OCI-LY1 (cell line): ENCODE data around the gene ELFN1.

Experiments
- H2AFZ ChIP-seq: fragments of 200-600 bp; sonication (generic), shearing (Covaris generic); 2 replicates; pipeline ENCODE4 v1.6.0; 2014; ENCODE audit warnings: antibody characterized with exemption, mild to moderate bottlenecking, low read length
- H3F3A ChIP-seq: fragments of 200-600 bp; sonication (generic), shearing (Covaris generic); 2 replicates; pipeline ENCODE4 v1.6.0; 2014; ENCODE audit warnings: mild to moderate bottlenecking, antibody characterized with exemption, low read length, moderate library complexity; ENCODE audit not compliant: insufficient read depth
- H3K27ac ChIP-seq: fragments of 200-600 bp; sonication (generic); 2 replicates; pipeline ENCODE4 v1.5.1; 2014; ENCODE audit warnings: low read length, mixed run types, mild to moderate bottlenecking, low read depth; ENCODE audit not compliant: poor library complexity, severe bottlenecking
- H3K27me3 ChIP-seq: fragments of 200-600 bp; sonication (generic); 2 replicates; pipeline ENCODE4 v1.6.0; 2014; ENCODE audit warnings: antibody characterized with exemption, mild to moderate bottlenecking, low read length, moderate library complexity; ENCODE audit not compliant: insufficient read depth
- H3K36me3 ChIP-seq: fragments of 200-600 bp; sonication (generic); 2 replicates; pipeline ENCODE4 v1.6.1; 2014; ENCODE audit warnings: mild to moderate bottlenecking, antibody characterized with exemption, low read length, moderate library complexity, mixed read lengths; ENCODE audit not compliant: insufficient read depth
- H3K4me1 ChIP-seq: fragments of 200-600 bp; sonication (generic); 2 replicates; pipeline ENCODE4 v1.5.1; 2014; ENCODE audit warnings: mild to moderate bottlenecking, low read length, moderate library complexity; ENCODE audit not compliant: insufficient read depth, severe bottlenecking
- H3K4me2 ChIP-seq: fragments of 200-600 bp; sonication (generic), shearing (Covaris generic); 2 replicates; pipeline ENCODE4 v1.6.1; 2014; ENCODE audit warnings: low read length
- H3K4me3 ChIP-seq: fragments of 200-600 bp; sonication (generic); 2 replicates; pipeline ENCODE4 v1.5.1; 2014; ENCODE audit warnings: low read length, low read depth, mild to moderate bottlenecking, mixed read lengths; ENCODE audit not compliant: poor library complexity, severe bottlenecking
- H3K79me2 ChIP-seq: fragments of 200-600 bp; shearing (Covaris generic); 2 replicates; pipeline ENCODE4 v1.6.1; 2016; ENCODE audit warnings: mixed run types, low read length, mixed read lengths; ENCODE audit not compliant: insufficient read depth
- H3K9ac ChIP-seq: fragments of 200-600 bp; sonication (generic), shearing (Covaris generic); 2 replicates; pipeline ENCODE4 v1.6.1; 2014; ENCODE audit warnings: mild to moderate bottlenecking, low read length, mixed read lengths
- H3K9me2 ChIP-seq: fragments of 200-600 bp; sonication (generic), shearing (Covaris generic); 2 replicates; pipeline ENCODE4 v1.6.1; 2014; ENCODE audit warnings: low read depth, mild to moderate bottlenecking, low read length, mixed read lengths
- H3K9me3 ChIP-seq: fragments of 200-600 bp; shearing (Covaris generic); 2 replicates; pipeline ENCODE4 v1.6.1; 2014; ENCODE audit warnings: low read length, mixed read lengths
- H4K20me1 ChIP-seq: fragments of 200-600 bp; sonication (generic), shearing (Covaris generic); 2 replicates; pipeline ENCODE4 v1.6.0; 2016; ENCODE audit warnings: mild to moderate bottlenecking, low read length; ENCODE audit not compliant: insufficient read depth
- EZH2 ChIP-seq: fragments of 200-600 bp; sonication (generic), shearing (Covaris generic); IDR thresholded peaks from 2 replicates; pipeline ENCODE4 v1.8.0; 2017; ENCODE audit warnings: borderline replicate concordance, mixed run types, mild to moderate bottlenecking, antibody characterized with exemption, low read length, moderate library complexity, mixed read lengths
- TF ChIP-seq, protein P1 (sequence below): fragments of 200-600 bp; sonication (generic), shearing (Covaris generic); IDR thresholded peaks from 2 replicates; pipeline ENCODE4 v1.5.1; 2017; ENCODE audit warnings: mild to moderate bottlenecking, antibody characterized with exemption, low read length, moderate library complexity, mixed read lengths

Gene ELFN1

DNA sequence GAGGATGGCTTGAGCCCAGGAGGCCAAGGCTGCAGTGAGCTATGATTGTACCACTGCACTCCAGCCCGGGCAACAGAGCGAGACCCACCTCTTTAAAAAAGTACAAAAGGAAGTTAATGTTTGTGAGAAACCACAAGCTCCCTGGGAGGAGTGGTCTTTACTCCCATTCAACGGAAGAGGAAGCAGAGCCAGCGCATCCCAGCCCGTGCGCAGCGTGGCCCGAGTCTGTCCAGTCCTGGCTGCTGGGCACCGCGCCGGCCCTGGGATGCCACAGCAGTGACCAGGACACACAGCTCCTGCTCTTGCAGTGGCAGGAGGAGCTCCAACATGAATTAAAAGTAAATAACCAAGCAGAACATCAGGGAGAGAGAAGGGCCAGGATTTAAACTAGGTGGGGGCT, 68.4 kb downstream of the ELFN1 start:
- Histone ChIP-seq H3K79me2 (no peaks in the 10 kb centered on the region), H3F3A (no peaks in the 10 kb centered on the region), H3K9me2 (no peaks in the 10 kb centered on the region), H2AFZ (no peak overlapping the region), H3K27ac (no peak overlapping the region), H3K27me3 (0 out of 2 replicates have a peak, but pooled peaks cover 10% of the 10 kb centered on the region), H3K36me3 (no peaks in the 10 kb centered on the region), H3K4me3 (no peak overlapping the region), H3K4me1 (peaks cover 17% of the 10 kb centered on the region), H3K4me2 (no peak overlapping the region), H3K9me3 (no peaks in the 10 kb centered on the region), H3K9ac (no peak overlapping the region), H4K20me1 (no peaks in the 10 kb centered on the region; the same call in 1 of the 2 replicates)
- no peak for TF ChIP-seq EZH2
- TF ChIP-seq, protein P1, sequence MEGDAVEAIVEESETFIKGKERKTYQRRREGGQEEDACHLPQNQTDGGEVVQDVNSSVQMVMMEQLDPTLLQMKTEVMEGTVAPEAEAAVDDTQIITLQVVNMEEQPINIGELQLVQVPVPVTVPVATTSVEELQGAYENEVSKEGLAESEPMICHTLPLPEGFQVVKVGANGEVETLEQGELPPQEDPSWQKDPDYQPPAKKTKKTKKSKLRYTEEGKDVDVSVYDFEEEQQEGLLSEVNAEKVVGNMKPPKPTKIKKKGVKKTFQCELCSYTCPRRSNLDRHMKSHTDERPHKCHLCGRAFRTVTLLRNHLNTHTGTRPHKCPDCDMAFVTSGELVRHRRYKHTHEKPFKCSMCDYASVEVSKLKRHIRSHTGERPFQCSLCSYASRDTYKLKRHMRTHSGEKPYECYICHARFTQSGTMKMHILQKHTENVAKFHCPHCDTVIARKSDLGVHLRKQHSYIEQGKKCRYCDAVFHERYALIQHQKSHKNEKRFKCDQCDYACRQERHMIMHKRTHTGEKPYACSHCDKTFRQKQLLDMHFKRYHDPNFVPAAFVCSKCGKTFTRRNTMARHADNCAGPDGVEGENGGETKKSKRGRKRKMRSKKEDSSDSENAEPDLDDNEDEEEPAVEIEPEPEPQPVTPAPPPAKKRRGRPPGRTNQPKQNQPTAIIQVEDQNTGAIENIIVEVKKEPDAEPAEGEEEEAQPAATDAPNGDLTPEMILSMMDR: no peak

DNA sequence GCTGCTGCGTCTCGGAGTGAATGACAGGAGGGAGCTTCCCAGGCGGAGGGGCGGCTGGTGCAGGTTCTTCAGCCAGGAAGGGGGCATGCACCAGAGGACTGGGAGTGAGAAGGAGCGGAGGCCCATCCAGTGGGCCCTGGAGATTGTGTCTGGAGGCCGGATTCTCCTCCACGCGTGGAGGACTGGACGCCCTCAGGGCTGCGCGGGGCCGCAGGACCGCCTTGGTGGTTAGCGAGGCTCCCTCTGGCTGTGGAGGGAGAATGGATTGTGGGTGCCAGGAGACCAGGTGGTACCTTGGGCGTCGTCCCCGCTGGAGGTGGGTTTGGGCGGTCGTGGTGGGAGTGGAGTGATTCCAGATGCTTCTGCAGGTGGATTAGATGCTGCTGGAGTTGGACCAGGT, 68.9 kb downstream of the ELFN1 start:
- peaks cover 17% of the 10 kb centered on the region for H3K4me1 ChIP-seq
- no peaks in the 10 kb centered on the region for H3K79me2 ChIP-seq
- no peaks in the 10 kb centered on the region for H4K20me1 ChIP-seq
- no peak overlapping the region for H3K9ac ChIP-seq
- H3K27ac ChIP-seq: no peak overlapping the region
- no peak overlapping the region for H2AFZ ChIP-seq
- H3K9me2 ChIP-seq: no peaks in the 10 kb centered on the region
- H3K4me3 ChIP-seq: no peak overlapping the region
- no peak overlapping the region for H3K4me2 ChIP-seq
- TF ChIP-seq, protein P1: no peak
- TF ChIP-seq EZH2: no peak
- no peaks in the 10 kb centered on the region for H3K36me3 ChIP-seq
- no peaks in the 10 kb centered on the region for H3F3A ChIP-seq
- H3K9me3 ChIP-seq: no peaks in the 10 kb centered on the region
- 0 out of 2 replicates have a peak, but pooled peaks cover 10% of the 10 kb centered on the region for H3K27me3 ChIP-seq

DNA sequence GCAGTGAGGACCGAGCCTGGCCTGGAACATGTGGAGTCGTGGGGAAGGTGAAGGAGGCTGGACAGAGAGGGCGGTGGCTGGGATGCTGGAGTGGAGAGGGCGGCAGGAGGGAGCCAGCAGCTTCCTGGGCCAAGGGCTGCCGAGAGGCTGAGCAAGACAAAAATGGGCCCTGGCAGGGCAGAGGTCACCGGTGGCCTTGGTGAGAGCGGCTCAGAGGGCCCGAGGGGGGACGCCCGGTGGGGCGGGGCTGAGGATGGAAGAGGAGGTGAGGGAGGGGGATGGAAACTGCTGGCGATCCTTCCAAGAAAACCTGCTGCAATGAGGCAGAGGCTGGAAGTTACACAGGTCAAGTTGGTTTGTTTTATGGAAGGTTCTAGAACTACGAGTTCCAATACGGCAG, 69.5 kb downstream of the ELFN1 start:
- no peaks in the 10 kb centered on the region for H4K20me1 ChIP-seq
- no peak overlapping the region for H2AFZ ChIP-seq
- H3K36me3 ChIP-seq: no peaks in the 10 kb centered on the region
- no peak overlapping the region for H3K4me3 ChIP-seq
- peaks cover 17% of the 10 kb centered on the region for H3K4me1 ChIP-seq
- H3K4me2 ChIP-seq: no peak overlapping the region
- no peaks in the 10 kb centered on the region for H3K9me2 ChIP-seq
- TF ChIP-seq, protein P1: no peak
- no peak for TF ChIP-seq EZH2
- no peak overlapping the region for H3K9ac ChIP-seq
- no peaks in the 10 kb centered on the region for H3K9me3 ChIP-seq
- H3F3A ChIP-seq: no peaks in the 10 kb centered on the region
- H3K27ac ChIP-seq: no peak overlapping the region
- H3K27me3 ChIP-seq: 0 out of 2 replicates have a peak, but pooled peaks cover 10% of the 10 kb centered on the region
- no peaks in the 10 kb centered on the region for H3K79me2 ChIP-seq
